GM12801 (cell line): ENCODE measurements around the gene TEC.

Source experiments
- TF ChIP-seq, protein P1 (sequence below): IDR thresholded peaks from one replicate; pipeline ENCODE4 v1.5.1; 2011; ENCODE audit warnings: control low read depth; ENCODE audit not compliant: insufficient read length; ENCODE audit errors: extremely low read depth

Gene TEC

DNA sequence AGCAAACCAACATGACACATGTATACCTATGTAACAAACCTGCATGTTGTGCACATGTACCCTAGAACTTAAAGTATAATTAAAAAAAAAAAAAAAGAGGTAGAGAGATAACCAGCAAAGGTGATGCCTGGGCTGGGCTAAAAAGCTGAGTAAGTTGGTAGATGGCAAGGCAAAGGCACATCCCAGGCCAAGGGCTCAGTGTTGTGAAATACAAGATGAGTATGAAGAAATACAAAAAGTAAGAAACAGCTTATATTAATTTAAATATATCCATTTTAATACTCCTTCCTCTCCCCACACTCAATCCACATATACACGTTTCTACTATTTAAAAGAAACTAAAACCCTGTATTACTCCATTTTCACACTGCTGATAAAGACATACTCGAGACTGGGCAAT is 25.8 kb downstream of the TEC start:
- TF ChIP-seq, protein P1, sequence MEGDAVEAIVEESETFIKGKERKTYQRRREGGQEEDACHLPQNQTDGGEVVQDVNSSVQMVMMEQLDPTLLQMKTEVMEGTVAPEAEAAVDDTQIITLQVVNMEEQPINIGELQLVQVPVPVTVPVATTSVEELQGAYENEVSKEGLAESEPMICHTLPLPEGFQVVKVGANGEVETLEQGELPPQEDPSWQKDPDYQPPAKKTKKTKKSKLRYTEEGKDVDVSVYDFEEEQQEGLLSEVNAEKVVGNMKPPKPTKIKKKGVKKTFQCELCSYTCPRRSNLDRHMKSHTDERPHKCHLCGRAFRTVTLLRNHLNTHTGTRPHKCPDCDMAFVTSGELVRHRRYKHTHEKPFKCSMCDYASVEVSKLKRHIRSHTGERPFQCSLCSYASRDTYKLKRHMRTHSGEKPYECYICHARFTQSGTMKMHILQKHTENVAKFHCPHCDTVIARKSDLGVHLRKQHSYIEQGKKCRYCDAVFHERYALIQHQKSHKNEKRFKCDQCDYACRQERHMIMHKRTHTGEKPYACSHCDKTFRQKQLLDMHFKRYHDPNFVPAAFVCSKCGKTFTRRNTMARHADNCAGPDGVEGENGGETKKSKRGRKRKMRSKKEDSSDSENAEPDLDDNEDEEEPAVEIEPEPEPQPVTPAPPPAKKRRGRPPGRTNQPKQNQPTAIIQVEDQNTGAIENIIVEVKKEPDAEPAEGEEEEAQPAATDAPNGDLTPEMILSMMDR = no peak

DNA sequence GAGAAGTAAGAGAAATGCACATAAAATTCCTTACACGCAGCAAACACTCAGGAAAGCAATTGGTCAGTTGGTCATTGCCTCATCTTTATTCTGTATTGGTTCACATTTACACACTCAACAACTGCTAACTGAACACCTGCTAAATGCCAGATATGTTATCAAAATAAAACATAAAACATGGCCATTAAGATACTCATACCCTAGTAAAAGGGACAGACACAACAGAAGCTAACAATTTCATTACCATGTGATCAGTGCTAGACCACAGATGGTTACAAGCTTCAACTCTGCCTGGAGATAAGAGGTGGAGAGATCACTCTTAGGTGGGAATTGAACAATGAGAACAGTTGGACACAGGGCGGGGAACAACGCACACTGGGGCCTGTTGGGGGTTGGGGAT is 26.2 kb downstream of the TEC start:
- TF ChIP-seq, protein P1 = no peak

DNA sequence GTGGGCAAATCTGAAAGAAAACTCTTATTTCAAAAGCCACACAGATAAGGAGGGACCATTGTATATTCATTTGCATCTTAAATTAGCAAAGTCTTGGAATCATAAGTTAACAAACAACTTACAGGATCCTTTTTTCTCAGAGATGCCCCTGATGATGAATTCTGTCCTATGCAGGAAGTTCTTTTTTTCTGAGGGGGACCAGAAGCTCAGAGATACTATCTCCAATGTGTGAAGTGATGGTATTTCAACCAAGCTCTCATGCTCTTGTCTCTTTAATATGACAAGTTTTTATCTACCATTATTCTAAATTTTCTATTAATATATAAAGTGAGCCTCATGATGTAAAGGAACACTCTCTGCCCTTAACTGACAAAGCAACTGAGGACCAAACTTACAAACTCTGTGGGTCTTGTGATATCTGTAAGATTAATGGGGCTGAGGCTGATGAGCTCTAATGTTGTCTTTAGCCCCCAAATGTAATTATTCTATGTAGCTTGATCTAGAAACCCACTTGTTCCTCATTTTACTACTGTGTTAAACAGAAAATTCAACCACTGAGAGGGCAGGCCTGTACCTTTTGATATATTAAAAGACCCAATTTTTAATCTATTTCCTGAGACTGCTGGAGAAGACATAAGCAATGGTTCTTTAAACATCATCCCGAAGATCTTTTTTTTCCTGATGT is 27.0 kb downstream of the TEC start:
- TF ChIP-seq, protein P1 = no peak

DNA sequence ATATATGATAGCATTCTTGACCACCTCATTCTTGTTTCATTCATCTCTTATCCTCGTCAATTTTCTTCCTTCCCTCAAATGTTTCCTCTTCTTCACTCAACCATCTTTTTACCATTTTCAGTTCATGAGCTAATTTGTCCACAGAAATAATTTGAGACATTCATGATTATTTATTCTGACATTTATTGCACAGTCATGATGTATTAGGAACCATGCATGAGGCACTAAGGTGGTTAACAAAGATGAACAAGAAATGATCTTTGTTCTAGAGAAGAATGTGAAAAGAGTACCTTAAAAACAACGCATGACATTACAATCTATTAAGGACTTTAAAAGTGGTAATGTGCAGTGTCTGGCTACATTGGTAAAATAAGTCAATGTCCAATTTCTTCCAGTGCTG is 27.9 kb downstream of the TEC start:
- TF ChIP-seq, protein P1 = no peak

DNA sequence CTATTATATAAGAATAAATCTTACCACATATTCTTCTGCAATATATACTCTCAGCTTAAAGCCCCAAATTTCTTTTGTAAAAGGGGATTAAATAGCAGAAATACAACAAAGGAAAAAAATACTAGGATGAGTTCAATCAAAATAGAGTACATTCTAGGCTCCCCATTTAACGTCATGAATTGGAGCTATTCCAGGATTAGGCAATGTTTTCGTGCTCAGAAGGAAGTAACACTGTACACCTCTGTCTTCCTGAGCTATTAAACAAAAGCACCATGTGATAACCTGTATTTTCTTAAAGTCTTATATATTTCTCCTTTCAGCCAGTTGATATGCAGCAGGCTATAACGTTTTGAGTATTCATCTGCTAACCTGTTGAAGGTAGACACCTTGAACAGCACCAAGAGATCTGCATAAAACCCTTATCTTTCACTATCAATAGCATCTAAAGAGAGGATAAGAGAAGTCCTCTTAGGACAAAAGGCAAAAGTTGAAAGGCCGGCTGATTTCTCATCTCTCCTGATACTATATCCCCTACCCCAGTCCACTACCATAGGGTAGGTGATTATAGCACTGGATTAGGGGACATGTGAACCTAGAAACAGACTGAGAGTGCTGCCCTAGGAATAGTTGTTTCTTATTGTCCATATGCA is 31.5 kb downstream of the TEC start:
- TF ChIP-seq, protein P1 = no peak

DNA sequence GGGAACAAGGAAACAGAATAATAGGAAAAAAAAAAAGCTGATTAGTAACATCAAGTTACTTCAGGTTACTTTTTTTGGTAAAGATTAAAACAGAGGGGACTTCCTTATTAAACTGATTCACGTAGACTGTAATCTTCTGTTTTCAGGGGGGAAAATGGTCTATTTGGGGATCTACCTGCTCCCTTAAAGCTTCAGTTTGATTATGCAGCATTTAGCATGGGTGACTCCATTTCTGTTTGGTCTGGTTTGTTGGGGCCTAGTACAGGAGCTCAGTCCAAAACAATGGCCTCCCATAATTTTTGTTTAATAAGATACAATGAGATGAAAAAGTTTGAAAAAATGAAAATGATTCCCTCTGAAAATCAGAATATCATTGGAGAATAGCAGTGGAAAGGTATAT is 34.6 kb downstream of the TEC start:
- TF ChIP-seq, protein P1 = no peak

DNA sequence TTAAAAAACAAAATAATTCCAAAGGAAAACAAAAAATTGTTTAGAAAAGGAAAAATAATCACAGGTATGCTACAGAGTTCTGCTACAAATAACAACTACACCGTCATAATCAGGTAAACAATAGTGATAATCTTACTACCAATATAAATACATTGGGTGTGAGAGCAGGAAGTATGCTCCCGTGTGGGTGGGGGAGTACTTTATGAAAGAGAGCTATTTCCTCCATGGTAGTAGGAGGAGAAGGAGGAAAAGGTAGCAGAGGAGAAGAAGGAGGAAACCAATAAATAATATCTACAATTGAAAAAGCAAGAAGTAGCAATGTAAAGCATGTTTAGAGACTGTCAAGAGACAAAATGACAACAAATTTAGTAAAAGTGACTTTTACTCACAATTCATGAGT is 35.1 kb downstream of the TEC start:
- TF ChIP-seq, protein P1 = no peak
